Measurements from ENCODE around the gene ZFYVE19.

The ZFYVE19 gene

GRCh38 chr15:40807028-40807887 lies at the start of gene ZFYVE19, which contains the start of gene DNAJC17:
TSS of gene ZFYVE19 (plus strand) at chr15:40807089. CDS start at chr15:40807590, 501 bp downstream.
TSS of gene DNAJC17 (minus strand) at chr15:40807473. CDS start at chr15:40807446, 27 bp downstream.
- DNase-seq (ENCODE audit: low spot score), result peak; percentile 93

GRCh38 chr15:40759961-40760360 lies 46.9 kb upstream of the ZFYVE19 start:
- no peak for DNase-seq (ENCODE audit: low spot score)

- peak; percentile 84 for DNase-seq (ENCODE audit: low spot score)
Measured at GRCh38 chr15:40762919-40763800, 43.7 kb upstream of the ZFYVE19 start.

GRCh38 chr15:40763801-40764628 lies 42.9 kb upstream of the ZFYVE19 start, which contains the start of gene GCHFR:
TSS of gene GCHFR (plus strand) at chr15:40764068. CDS start at chr15:40764181, 113 bp downstream.
- DNase-seq (ENCODE audit: low spot score), result peak; percentile 84

GRCh38 chr15:40764629-40765103 lies 42.2 kb upstream of the ZFYVE19 start:
- DNase-seq (ENCODE audit: low spot score), result no peak

- no peak for DNase-seq (ENCODE audit: low spot score)
Measured at GRCh38 chr15:40766194-40766815, 40.6 kb upstream of the ZFYVE19 start.

- no peak for DNase-seq (ENCODE audit: low spot score)
Measured at GRCh38 chr15:40766906-40767837, 39.7 kb upstream of the ZFYVE19 start.

- no peak for DNase-seq (ENCODE audit: low spot score)
Measured at GRCh38 chr15:40767838-40768500, 38.9 kb upstream of the ZFYVE19 start.

- DNase-seq (ENCODE audit: low spot score), result no peak
Measured at GRCh38 chr15:40768521-40769273, 38.2 kb upstream of the ZFYVE19 start.

GRCh38 chr15:40769274-40770146 lies 37.4 kb upstream of the ZFYVE19 start, which contains the start of gene C15orf62:
TSS of gene C15orf62 (plus strand) at chr15:40769980. CDS start at chr15:40770496, 516 bp downstream.
- no peak for DNase-seq (ENCODE audit: low spot score)

- DNase-seq (ENCODE audit: low spot score), result no peak
Measured at GRCh38 chr15:40770147-40770721, 36.7 kb upstream of the ZFYVE19 start.

- DNase-seq (ENCODE audit: low spot score), result no peak
Measured at GRCh38 chr15:40771242-40771641, 35.6 kb upstream of the ZFYVE19 start.

- no peak for DNase-seq (ENCODE audit: low spot score)
Measured at GRCh38 chr15:40772014-40772413, 34.9 kb upstream of the ZFYVE19 start.

GRCh38 chr15:40773496-40773895 lies 33.4 kb upstream of the ZFYVE19 start:
- DNase-seq (ENCODE audit: low spot score), result no peak

- DNase-seq (ENCODE audit: low spot score), result no peak
Measured at GRCh38 chr15:40773902-40774301, 33.0 kb upstream of the ZFYVE19 start.

- DNase-seq (ENCODE audit: low spot score), result no peak
Measured at GRCh38 chr15:40775007-40775406, 31.9 kb upstream of the ZFYVE19 start.

Data from left forelimb (tissue), 1 donor.